IMR-90 (cell line): Measurements from ENCODE around the gene COA3.

ENCODE experiments used
- BHLHE40 ChIP-seq: fragments of 150-350 bp; IDR thresholded peaks from 2 replicates; pipeline ENCODE4 v1.6.1; 2016; ENCODE audit warnings: mild to moderate bottlenecking, low read depth, low read length
- MAFK ChIP-seq: IDR thresholded peaks from 2 replicates; pipeline ENCODE4 v1.6.1; 2012; ENCODE audit warnings: low read depth, low read length, improper control_type of control experiment
- NFE2L2 ChIP-seq: fragments of 150-350 bp; IDR thresholded peaks from 2 replicates; pipeline ENCODE4 v1.6.1; 2016; ENCODE audit warnings: low read depth, mild to moderate bottlenecking, low read length
- POLR2A ChIP-seq: IDR thresholded peaks from 2 replicates; pipeline ENCODE4 v1.6.1; 2012; ENCODE audit warnings: mild to moderate bottlenecking, low read depth, low read length
- TF ChIP-seq, protein P1 (sequence below): conservative IDR thresholded peaks from 2 replicates; pipeline ENCODE4 v1.5.1; 2012; ENCODE audit warnings: mild to moderate bottlenecking, low read depth, low read length, improper control_type of control experiment

DNA sequence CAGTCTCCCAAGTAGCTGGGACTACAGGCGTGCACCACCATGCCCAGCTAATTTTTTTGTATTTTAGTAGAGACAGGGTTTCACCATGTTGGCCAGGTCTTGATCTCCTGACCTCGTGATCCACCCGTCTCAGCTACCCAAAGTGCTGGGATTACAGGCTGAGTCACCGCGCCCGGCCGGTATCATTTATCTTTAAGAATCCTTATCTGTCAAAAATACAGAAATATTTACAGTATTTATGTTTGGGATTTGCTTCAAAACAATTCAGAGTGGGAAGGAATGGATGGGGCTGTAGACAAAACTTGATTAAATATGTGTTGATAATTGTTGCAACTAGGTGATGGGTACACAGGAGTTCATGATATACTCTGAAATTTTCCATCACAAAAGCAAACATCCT, 22.7 kb upstream of the COA3 start:
- TF ChIP-seq, protein P1, sequence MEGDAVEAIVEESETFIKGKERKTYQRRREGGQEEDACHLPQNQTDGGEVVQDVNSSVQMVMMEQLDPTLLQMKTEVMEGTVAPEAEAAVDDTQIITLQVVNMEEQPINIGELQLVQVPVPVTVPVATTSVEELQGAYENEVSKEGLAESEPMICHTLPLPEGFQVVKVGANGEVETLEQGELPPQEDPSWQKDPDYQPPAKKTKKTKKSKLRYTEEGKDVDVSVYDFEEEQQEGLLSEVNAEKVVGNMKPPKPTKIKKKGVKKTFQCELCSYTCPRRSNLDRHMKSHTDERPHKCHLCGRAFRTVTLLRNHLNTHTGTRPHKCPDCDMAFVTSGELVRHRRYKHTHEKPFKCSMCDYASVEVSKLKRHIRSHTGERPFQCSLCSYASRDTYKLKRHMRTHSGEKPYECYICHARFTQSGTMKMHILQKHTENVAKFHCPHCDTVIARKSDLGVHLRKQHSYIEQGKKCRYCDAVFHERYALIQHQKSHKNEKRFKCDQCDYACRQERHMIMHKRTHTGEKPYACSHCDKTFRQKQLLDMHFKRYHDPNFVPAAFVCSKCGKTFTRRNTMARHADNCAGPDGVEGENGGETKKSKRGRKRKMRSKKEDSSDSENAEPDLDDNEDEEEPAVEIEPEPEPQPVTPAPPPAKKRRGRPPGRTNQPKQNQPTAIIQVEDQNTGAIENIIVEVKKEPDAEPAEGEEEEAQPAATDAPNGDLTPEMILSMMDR, result no peak
- TF ChIP-seq MAFK (no peak), NFE2L2 (no peak), BHLHE40 (no peak), POLR2A (no peak)
